BJ (cell line): Measurements from ENCODE around the gene PAM16. TPM values are rescaled to one million over a fixed set of nuclear protein-coding genes. Genes with fewer than 3 reads are reported as not detected.

Experiments
- CTCF ChIA-PET: fragments of 350-600 bp; formaldehyde crosslinking; extraction: SDS; loops from one replicate; lab custom pipeline; 2021; ENCODE audit warnings: antibody characterized with exemption, inconsistent platforms; lab: Yijun Ruan, JAX
- POLR2A ChIA-PET: fragments of 300-600 bp; sonication (Branson Sonifier 250); formaldehyde crosslinking; extraction: SDS; loops from one replicate; lab custom pipeline; 2021; ENCODE audit warnings: antibody characterized with exemption; lab: Charles Lee
- DNase-seq: peaks from one replicate; pipeline ENCODE4 v3.0.0-alpha.2; 2011; ENCODE audit warnings: low read depth
- H3K27me3 ChIP-seq: 2 replicates; pipeline ENCODE4 v1.6.0; 2011; ENCODE audit warnings: low read length; ENCODE audit not compliant: control insufficient read depth, insufficient read depth
- H3K36me3 ChIP-seq: 2 replicates; pipeline ENCODE4 v1.5.1; 2011; ENCODE audit warnings: low read length; ENCODE audit not compliant: control insufficient read depth, insufficient read depth
- H3K4me3 ChIP-seq: 2 replicates; pipeline ENCODE4 v1.5.1; 2011; ENCODE audit warnings: low read depth, mild to moderate bottlenecking, control low read depth, low read length
- CTCF ChIP-seq: IDR thresholded peaks from 2 replicates; pipeline ENCODE4 v1.5.1; 2011; ENCODE audit warnings: low read depth, mild to moderate bottlenecking, control low read depth, inconsistent platforms, low read length, moderate library complexity; ENCODE audit not compliant: insufficient read depth
- polyA plus RNA-seq: library from polyadenylated mRNA; depleted of rRNA; stranded (reverse); fragments of >200 nt; gene quantifications from 2 replicates; pipeline ENCODE4 v1.2.3, GENCODE V29; 2011

PAM16 gene
- polyA plus RNA-seq, 1 experiment, result 44.2 TPM

- DNase-seq, result no peak
- CTCF ChIA-PET, result interaction anchor here (0.6 to 2.1 kb wide), 5 partner anchors 15 to 455 kb away, joined by 3 to 19 read pairs (median 4); no protein-coding TSS in a partner anchor
- peaks cover 39% of the 10 kb centered on the region for H3K36me3 ChIP-seq
- no peak for TF ChIP-seq CTCF
- peak overlapping the region; percentile 37 for H3K4me3 ChIP-seq
- POLR2A ChIA-PET, result interaction anchor here (1.2 kb wide), 1 partner anchor 10 kb away, joined by 3 read pairs; no protein-coding TSS in a partner anchor
- no peaks in the 10 kb centered on the region for H3K27me3 ChIP-seq
Observed at GRCh38 chr16:4376126-4376892, 25.2 kb upstream of the PAM16 start.

- peaks cover 33% of the 10 kb centered on the region for H3K36me3 ChIP-seq
- no peak for DNase-seq
- peak overlapping the region; percentile 37 for H3K4me3 ChIP-seq
Observed at GRCh38 chr16:4375717-4376116, 24.6 kb upstream of the PAM16 start.

GRCh38 chr16:4373909-4374742, 23.0 kb upstream of the PAM16 start:
- TF ChIP-seq CTCF, result no peak
- ChIA-PET POLR2A (interaction anchor here (0.8 to 0.9 kb wide), 2 partner anchors 18 to 425 kb away, joined by 3 read pairs; no protein-coding TSS in a partner anchor), CTCF (interaction anchor here (0.7 to 2.5 kb wide), 11 partner anchors 12 to 101 kb away, joined by 3 to 19 read pairs (median 5); partner anchors contain the start of gene TFAP4)

More at GRCh38 chr16:4375717-4376116, 24.6 kb upstream of the PAM16 start:
- no peaks in the 10 kb centered on the region for H3K27me3 ChIP-seq
- POLR2A ChIA-PET, result interaction anchor here (0.5 kb wide), 1 partner anchor 221 kb away, joined by 4 read pairs; no protein-coding TSS in a partner anchor
- TF ChIP-seq CTCF, result no peak
- CTCF ChIA-PET, result interaction anchor here (0.6 to 2.1 kb wide), 6 partner anchors 11 to 80 kb away, joined by 3 to 19 read pairs (median 3); no protein-coding TSS in a partner anchor

GRCh38 chr16:4373356-4373908, 22.3 kb upstream of the PAM16 start:
- H3K27me3 ChIP-seq, result no peaks in the 10 kb centered on the region
- H3K4me3 ChIP-seq, result peak overlapping the region; percentile 97
- no peak for DNase-seq
- H3K36me3 ChIP-seq, result peaks cover 19% of the 10 kb centered on the region
- TF ChIP-seq CTCF, result no peak
- CTCF ChIA-PET, result interaction anchor here (0.6 to 2.5 kb wide), 7 partner anchors 14 to 189 kb away, joined by 3 to 18 read pairs (median 5); partner anchors contain the start of gene TFAP4
- POLR2A ChIA-PET, result interaction anchor here (0.6 to 0.9 kb wide), 4 partner anchors 14 to 425 kb away, joined by 3 read pairs; no protein-coding TSS in a partner anchor

More at GRCh38 chr16:4373909-4374742, 23.0 kb upstream of the PAM16 start:
- peak; percentile 91 for DNase-seq
- Histone ChIP-seq H3K4me3 (peak overlapping the region; percentile 97), H3K36me3 (peaks cover 25% of the 10 kb centered on the region), H3K27me3 (no peaks in the 10 kb centered on the region)
